K562 (cell line): ENCODE measurements around the gene MEF2C. TPM values are rescaled to one million over a fixed set of nuclear protein-coding genes. Genes with fewer than 3 reads are reported as not detected.

Source experiments
- ATAC-seq: fragments of 200-7000 bp; cut with Tn5 transposase; 3 replicates; pipeline ENCODE4 v1.9.1; 2020; ENCODE audit warnings: moderate library complexity
- BruUV-seq: library from RNA; stranded (reverse); fragments of 400-500 nt; replicated peaks from 2 replicates; lab custom pipeline; 2021; lab: Mats Ljungman, UMichigan
- CTCF ChIA-PET: fragments of 300-600 bp; formaldehyde crosslinking; extraction: SDS; loops from one replicate; lab custom pipeline; 2021; ENCODE audit warnings: low intra/inter-chr PET ratio; lab: Yijun Ruan, JAX
- POLR2A ChIA-PET: fragments of 300-600, 350-650 bp; sonication (Branson Sonifier 250); formaldehyde crosslinking; extraction: SDS; loops from one replicate; lab custom pipeline; 2021; ENCODE audit warnings: antibody characterized with exemption, inconsistent platforms; lab: Yijun Ruan, JAX
- DNase-seq, 4 experiments: peaks; one replicate each; pipeline versions ENCODE4 v3.0.0 to v3.0.0-alpha.2; 2011 to 2018; ENCODE audit warnings: low spot score in 3 of 4, mixed read lengths in 3 of 4; ENCODE audit errors: extremely low read depth in 1 of 4
- FAIRE-seq: peaks from 2 replicates; lab custom pipeline; 2011; peaks lifted over from hg19 to GRCh38; lab: Jason Lieb, UNC
- H2AFZ ChIP-seq: 2 replicates; pipeline ENCODE4 v1.6.0; 2011; ENCODE audit warnings: low read depth, low read length, control low read depth, inconsistent platforms
- H3K27ac ChIP-seq: fragments of 200-600 bp; 3 replicates; pipeline ENCODE4 v1.8.0; 2011; ENCODE audit warnings: low read depth, mild to moderate bottlenecking, control low read depth, inconsistent platforms, low read length, moderate library complexity, mixed read lengths; ENCODE audit errors: extremely low read depth
- H3K27me3 ChIP-seq, 2 experiments: fragments of 300-600 bp in 1 of 2; 2 replicates in 1 of 2; 3 replicates in 1 of 2; pipeline versions ENCODE4 v1.6.0 to v1.8.0; 2011; ENCODE audit warnings: inconsistent platforms in 2 of 2, low read length in 2 of 2, mild to moderate bottlenecking in 1 of 2, mixed read lengths in 1 of 2, moderate library complexity in 1 of 2; ENCODE audit not compliant: control insufficient read depth in 2 of 2, insufficient read depth in 2 of 2
- H3K36me3 ChIP-seq: fragments of 300-600 bp; 3 replicates; pipeline ENCODE4 v1.8.0; 2011; ENCODE audit warnings: mild to moderate bottlenecking, low read length, inconsistent platforms; ENCODE audit not compliant: control insufficient read depth, insufficient read depth
- H3K4me1 ChIP-seq, 2 experiments: fragments of 200-600 bp in 1 of 2; replicated peaks in 1 of 2; 2 replicates in 1 of 2; 3 replicates in 1 of 2; pipeline versions ENCODE4 v1.5.1 to v1.8.0; 2011; ENCODE audit warnings: inconsistent platforms in 2 of 2, low read length in 2 of 2, mild to moderate bottlenecking in 1 of 2, mixed read lengths in 1 of 2, moderate library complexity in 1 of 2; ENCODE audit not compliant: control insufficient read depth in 2 of 2, insufficient read depth in 2 of 2
- H3K4me2 ChIP-seq: 2 replicates; pipeline ENCODE4 v1.6.1; 2011; ENCODE audit warnings: low read length, control low read depth, inconsistent platforms, mixed read lengths; ENCODE audit not compliant: insufficient read depth
- H3K4me3 ChIP-seq: fragments of 200-600 bp; sonication (generic), shearing (Covaris generic); 2 replicates; pipeline ENCODE4 v1.5.1; 2016; ENCODE audit warnings: control low read depth, inconsistent platforms
- H3K79me2 ChIP-seq: fragments of 200-600 bp; 3 replicates; pipeline ENCODE4 v1.8.0; 2011; ENCODE audit warnings: low read length, inconsistent platforms; ENCODE audit not compliant: control insufficient read depth, insufficient read depth
- H3K9ac ChIP-seq, 2 experiments: 2 replicates each; pipeline versions ENCODE4 v1.6.0 to v1.6.1; 2011; ENCODE audit warnings: low read depth in 2 of 2, low read length in 2 of 2, control low read depth in 1 of 2, inconsistent platforms in 1 of 2, mild to moderate bottlenecking in 1 of 2, mixed read lengths in 1 of 2; ENCODE audit not compliant: insufficient read depth in 1 of 2
- H3K9me1 ChIP-seq: one replicate; pipeline ENCODE4 v1.6.0; 2011; ENCODE audit warnings: inconsistent platforms, mild to moderate bottlenecking, low read length, moderate library complexity; ENCODE audit not compliant: control insufficient read depth, insufficient read depth
- H3K9me3 ChIP-seq: replicated peaks from 2 replicates; pipeline ENCODE4 v1.5.1; 2011; ENCODE audit warnings: low read depth, low read length, inconsistent platforms; ENCODE audit not compliant: control insufficient read depth, insufficient read depth
- H4K20me1 ChIP-seq: replicated peaks from 2 replicates; pipeline ENCODE4 v1.6.1; 2011; ENCODE audit warnings: low read length, inconsistent platforms, mixed read lengths; ENCODE audit not compliant: control insufficient read depth, insufficient read depth
- ATF1 ChIP-seq, 2 experiments: fragments of 450-650 bp in 1 of 2; IDR thresholded peaks; 2 replicates each; pipeline ENCODE4 v1.6.1; 2016; ENCODE audit warnings: missing compliant biosample characterization in 1 of 2, missing genetic modification characterization in 1 of 2
- BRD4 ChIP-seq: fragments of 200-600 bp; sonication (generic); IDR thresholded peaks from 2 replicates; pipeline ENCODE4 v1.6.1; 2017; ENCODE audit warnings: inconsistent platforms
- CEBPG ChIP-seq, 3 experiments: fragments of 200-800 bp in 1 of 3; sonication (Bioruptor generic) in 1 of 3; sonication (generic) in 1 of 3; formaldehyde crosslinking in 1 of 3; IDR thresholded peaks in 2 of 3; conservative IDR thresholded peaks in 1 of 3; 2 replicates each; pipeline versions ENCODE4 v1.6.1 to v1.8.0; 2016 to 2022; ENCODE audit warnings: missing compliant biosample characterization in 2 of 3, missing genetic modification characterization in 2 of 3, mild to moderate bottlenecking in 1 of 3, missing genetic modification reagents in 1 of 3
- FOXA1 ChIP-seq: fragments of 450-650 bp; IDR thresholded peaks from 2 replicates; pipeline ENCODE4 v1.6.1; 2016; ENCODE audit warnings: mild to moderate bottlenecking, borderline replicate concordance
- PTBP1 ChIP-seq: fragments of 200-400 bp; formaldehyde crosslinking; IDR thresholded peaks from 2 replicates; pipeline ENCODE4 v1.6.1; 2017; ENCODE audit warnings: low read depth, low read length
- RBM34 ChIP-seq: fragments of 200-400 bp; formaldehyde crosslinking; IDR thresholded peaks from 2 replicates; pipeline ENCODE4 v1.6.1; 2018; ENCODE audit warnings: low read length, borderline replicate concordance; ENCODE audit not compliant: insufficient read depth
- RUNX1 ChIP-seq: sonication (generic); IDR thresholded peaks from 2 replicates; pipeline ENCODE4 v1.6.1; 2016; ENCODE audit warnings: antibody characterized with exemption, low read depth
- TGIF2 ChIP-seq: sonication (generic); formaldehyde crosslinking; IDR thresholded peaks from 2 replicates; pipeline ENCODE4 v1.8.1; 2022; ENCODE audit warnings: mild to moderate bottlenecking, missing genetic modification reagents, moderate library complexity
- ZEB2 ChIP-seq: fragments of 450-650 bp; IDR thresholded peaks from 2 replicates; pipeline ENCODE4 v1.6.1; 2016
- ZNF253 ChIP-seq: fragments of 250-450 bp; sonication (Bioruptor Pico); conservative IDR thresholded peaks from 2 replicates; pipeline ENCODE4 v1.6.1; 2021; ENCODE audit warnings: mild to moderate bottlenecking
- ZNF316 ChIP-seq: fragments of 450-650 bp; IDR thresholded peaks from 2 replicates; pipeline ENCODE4 v1.6.1; 2016
- WGBS: fragments of 100-300 bp; shearing (Covaris generic); methylation state at CpG from one replicate; pipeline ENCODE4 v1.1.6; 2016; ENCODE audit warnings: low coverage, mixed read lengths; ENCODE audit not compliant: insufficient coverage; ENCODE audit errors: missing lambda C conversion rate; 5-methylcytosine and 5-hydroxymethylcytosine counted together
- in situ Hi-C: fragments of 300-500 bp; cut with MboI; formaldehyde crosslinking; loops from 4 replicates; pipeline ENCODE4 v1.15.0; 2018; ENCODE audit warnings: inconsistent platforms, mixed read lengths
- intact Hi-C: fragments of 100-400 bp; cut with micrococcal nuclease; formaldehyde crosslinking; loops from 2 replicates; pipeline ENCODE4 v1.14.2; 2022
- polyA plus RNA-seq, 8 experiments: library from polyadenylated mRNA; depleted of rRNA in 4 of 8; stranded (reverse) in 5 of 8; unstranded in 3 of 8; fragments of >200 nt; fragmentation: Nextera tagmentation in 2 of 8; fragmentation: Illumina TruSeq in 1 of 8; extraction: Ambion mirVana in 2 of 8; extraction: Trizol in 1 of 8; gene quantifications; 2 replicates each; pipeline versions ENCODE4 v1.2.1 to v1.2.3, GENCODE V29; 2011 to 2014; ENCODE audit warnings: inconsistent platforms in 1 of 8, missing spikeins in 1 of 8
- total RNA-seq, 7 experiments: library from RNA; depleted of rRNA in 6 of 7; stranded (reverse); fragments of >200 nt in 6 of 7; fragmentation: Illumina TruSeq in 2 of 7; extraction: Trizol in 2 of 7; gene quantifications; 2 replicates each; pipeline versions ENCODE4 v1.2.1 to v1.2.3, GENCODE V29; 2011 to 2021; ENCODE audit warnings: low replicate concordance in 1 of 7

The MEF2C gene
- total and polyA plus RNA-seq, 9 of the 15 experiments (the other 6 are each of a cell fraction or from before 2014, with no cell fraction given) = 25.1 to 67.8 (median 58.3) TPM

DNA sequence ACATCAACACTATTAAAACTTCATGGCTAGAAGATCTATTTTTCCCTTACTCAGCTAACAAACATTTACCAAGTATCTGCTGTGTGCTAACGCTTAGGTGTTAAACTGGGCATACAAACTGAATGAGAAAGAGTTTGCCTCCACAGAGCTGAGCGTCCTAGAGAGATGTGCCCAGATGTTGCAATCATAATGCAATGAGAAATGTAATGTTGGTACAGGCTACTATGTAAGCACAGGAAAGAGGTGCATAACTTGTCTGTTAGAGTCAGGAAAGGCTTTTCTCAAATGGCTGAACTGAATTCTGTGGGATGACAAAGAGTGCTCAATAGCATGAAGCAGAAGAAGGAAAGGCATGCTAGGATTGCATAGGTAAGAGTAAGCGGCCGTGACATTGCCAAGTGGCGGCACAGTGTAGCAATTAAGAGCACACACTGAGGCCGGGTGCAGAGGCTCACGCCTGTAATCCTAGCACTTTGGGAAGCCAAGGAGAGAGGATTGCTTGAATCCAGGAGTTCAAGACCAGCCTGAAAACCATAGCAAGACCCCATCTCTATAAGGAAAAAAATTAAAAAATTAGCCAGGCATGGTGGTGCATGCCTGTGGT lies 137.8 kb downstream of the MEF2C start:
- no peak for FAIRE-seq

More for the DNA sequence above, 137.8 kb downstream of the MEF2C start:
- H3K9me3 ChIP-seq = no peaks in the 10 kb centered on the region
- no peak overlapping the region for H3K4me2 ChIP-seq
- H4K20me1 ChIP-seq = no peaks in the 10 kb centered on the region
- no TSS peak for BruUV-seq
- H3K9me1 ChIP-seq = no peaks in the 10 kb centered on the region
- H3K36me3 ChIP-seq = peaks cover 29% of the 10 kb centered on the region; the same call in 2 of the 3 replicates
- DNase-seq (no peak), ATAC-seq (no peak)
- H3K27ac ChIP-seq = no peak overlapping the region
- ChIA-PET POLR2A (interaction anchor here (1.0 kb wide), 1 partner anchor 9 kb away, joined by 6 read pairs; no protein-coding TSS in a partner anchor), CTCF (no interaction called here)
- H3K9ac ChIP-seq = no peak overlapping the region
- in situ Hi-C loops = no loop called here
- no peaks in the 10 kb centered on the region for H3K4me1 ChIP-seq
- H2AFZ ChIP-seq = no peak overlapping the region
- H3K27me3 ChIP-seq = no peaks in the 10 kb centered on the region
- no peak for TF ChIP-seq ZNF253 (CRISPR knock-in tag)
- TF ChIP-seq RBM34 = no peak
- TF ChIP-seq FOXA1 = no peak
- peak; percentile 6; the same call in 1 of the 2 replicates for TF ChIP-seq ZNF316
- no peak for TF ChIP-seq BRD4
- TF ChIP-seq TGIF2 (CRISPR knock-in tag) = no peak
- TF ChIP-seq ZEB2 = no peak
- TF ChIP-seq RUNX1 = no peak
- no peak for TF ChIP-seq CEBPG (CRISPR knock-in tag; IDR thresholded peaks at IDR 0.05)
- TF ChIP-seq CEBPG (tag; conservative IDR thresholded peaks at IDR 0.05 in 1 of 2, IDR thresholded peaks at IDR 0.05 in 1 of 2) = peak in 1 of 2 experiments; percentile 55; a peak in 1 of 4 replicates
- no peak for TF ChIP-seq ATF1 (CRISPR knock-in tag; IDR thresholded peaks at IDR 0.05)
- TF ChIP-seq ATF1 (tag; IDR thresholded peaks at IDR 0.05) = no peak
- no peak for TF ChIP-seq PTBP1
- no peaks in the 10 kb centered on the region for H3K79me2 ChIP-seq
- no peak overlapping the region for H3K4me3 ChIP-seq
- intact Hi-C loops = no loop called here
- WGBS = 61% methylated on average over 7 of the region's 7 CpGs
